ENCODE results near the gene SIDT2.

Gene SIDT2

DNA sequence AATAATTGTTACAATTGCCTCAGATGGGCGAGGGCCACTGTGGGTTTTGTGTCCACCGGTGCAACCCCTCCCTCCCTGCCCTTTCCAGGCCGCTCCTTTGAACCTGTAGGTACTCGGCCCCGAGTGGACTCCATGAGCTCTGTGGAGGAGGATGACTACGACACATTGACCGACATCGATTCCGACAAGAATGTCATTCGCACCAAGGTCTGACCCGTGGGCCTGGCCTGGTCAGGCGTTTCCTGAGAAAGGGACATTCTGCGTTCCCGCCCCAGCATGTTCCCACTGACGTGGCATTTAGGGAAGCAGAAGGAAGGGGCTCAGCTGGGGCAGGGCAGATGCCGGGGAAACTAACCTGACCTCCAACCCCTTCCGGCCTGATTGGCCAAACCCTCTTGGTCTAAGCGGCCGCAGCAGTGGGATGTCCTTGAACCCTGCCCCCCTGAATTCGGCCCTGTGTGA, 10.1 kb downstream of the SIDT2 start:
- no peak for DNase-seq (ENCODE audit: low read depth in 1 of 2, low spot score in 1 of 2)

DNA sequence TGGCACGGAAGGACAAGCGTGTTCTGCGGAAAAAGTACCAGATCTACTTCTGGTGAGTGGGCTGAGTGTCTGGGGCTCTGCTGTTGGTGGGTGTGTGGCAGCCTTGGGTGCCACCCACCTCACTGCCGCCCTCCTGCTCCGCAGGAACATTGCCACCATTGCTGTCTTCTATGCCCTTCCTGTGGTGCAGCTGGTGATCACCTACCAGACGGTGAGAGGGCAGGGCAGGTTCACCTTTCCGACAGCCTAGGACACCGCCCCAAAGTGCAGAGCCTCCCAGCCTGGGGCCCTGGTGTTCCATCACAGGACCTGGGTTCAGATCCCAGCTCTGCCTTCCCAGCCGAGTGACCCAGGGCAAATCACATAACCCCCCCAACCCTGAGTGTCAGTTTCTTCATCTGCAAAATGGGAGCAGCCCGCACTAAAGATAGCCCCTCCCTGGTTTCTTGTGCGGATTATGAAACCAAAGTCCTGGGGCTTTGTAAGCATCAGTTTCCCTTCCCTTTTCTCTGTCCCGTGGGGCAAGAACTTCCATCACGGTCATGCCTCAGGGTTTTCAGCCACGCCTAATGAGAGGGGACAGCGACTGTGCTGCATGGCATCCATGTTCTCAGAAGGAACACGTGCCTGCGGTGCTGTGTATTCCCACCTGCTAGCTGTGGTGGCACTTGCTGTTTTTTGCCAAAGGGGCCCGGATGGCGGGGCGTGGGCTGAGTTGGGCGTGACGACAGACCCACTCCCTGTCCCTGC, 10.8 kb downstream of the SIDT2 start:
- no peak for DNase-seq (ENCODE audit: low read depth in 1 of 2, low spot score in 1 of 2)

DNA sequence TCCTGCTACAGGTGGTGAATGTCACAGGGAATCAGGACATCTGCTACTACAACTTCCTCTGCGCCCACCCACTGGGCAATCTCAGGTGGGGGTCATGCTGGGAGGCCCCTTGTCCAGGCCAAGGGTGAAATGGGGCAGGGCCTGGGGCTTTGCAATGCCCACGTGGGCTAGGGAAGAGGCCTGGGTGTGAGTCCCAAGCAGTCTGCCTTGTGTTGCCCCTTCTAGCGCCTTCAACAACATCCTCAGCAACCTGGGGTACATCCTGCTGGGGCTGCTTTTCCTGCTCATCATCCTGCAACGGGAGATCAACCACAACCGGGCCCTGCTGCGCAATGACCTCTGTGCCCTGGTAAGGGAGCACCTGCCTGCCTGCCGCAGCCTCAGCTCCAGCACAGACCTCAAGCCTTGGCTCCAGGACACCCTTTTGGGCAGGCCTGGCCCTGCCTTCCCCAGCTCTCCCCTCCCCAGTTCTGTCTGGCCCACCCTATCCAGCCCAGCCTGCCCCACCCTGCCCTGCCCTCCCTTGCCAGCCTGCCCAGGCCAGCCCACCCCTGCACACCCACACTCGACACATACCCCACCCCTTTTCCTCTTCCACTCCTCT, 11.5 kb downstream of the SIDT2 start:
- no peak for DNase-seq (ENCODE audit: low read depth in 1 of 2, low spot score in 1 of 2)

DNA sequence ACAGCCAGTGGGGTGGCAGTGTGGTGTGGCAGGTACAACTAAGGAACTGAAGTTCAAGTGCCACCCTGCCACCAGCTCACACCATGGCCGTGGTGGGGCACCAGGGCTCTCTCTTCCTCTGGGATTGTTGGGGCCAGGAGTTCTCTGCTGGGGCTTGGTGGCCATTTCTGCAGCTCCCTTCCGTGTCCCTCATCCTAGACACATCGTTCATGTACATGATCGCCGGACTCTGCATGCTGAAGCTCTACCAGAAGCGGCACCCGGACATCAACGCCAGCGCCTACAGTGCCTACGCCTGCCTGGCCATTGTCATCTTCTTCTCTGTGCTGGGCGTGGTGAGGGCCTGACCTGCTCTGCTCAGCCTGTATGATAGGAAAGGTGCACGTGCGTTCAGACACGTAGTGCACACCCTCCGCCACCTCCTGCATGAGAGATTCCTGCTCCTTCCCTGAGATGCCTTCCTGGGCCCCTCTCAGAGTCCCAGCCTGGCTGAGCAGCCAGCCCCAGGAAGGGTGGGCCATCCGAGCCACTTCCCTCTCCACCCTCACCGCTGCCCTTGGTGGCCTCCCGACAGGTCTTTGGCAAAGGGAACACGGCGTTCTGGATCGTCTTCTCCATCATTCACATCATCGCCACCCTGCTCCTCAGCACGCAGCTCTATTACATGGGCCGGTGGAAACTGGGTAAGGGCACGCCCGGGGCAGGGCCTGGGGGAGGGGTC, 13.3 kb downstream of the SIDT2 start:
- DNase-seq (ENCODE audit: low read depth in 1 of 2, low spot score in 1 of 2): no peak

DNA sequence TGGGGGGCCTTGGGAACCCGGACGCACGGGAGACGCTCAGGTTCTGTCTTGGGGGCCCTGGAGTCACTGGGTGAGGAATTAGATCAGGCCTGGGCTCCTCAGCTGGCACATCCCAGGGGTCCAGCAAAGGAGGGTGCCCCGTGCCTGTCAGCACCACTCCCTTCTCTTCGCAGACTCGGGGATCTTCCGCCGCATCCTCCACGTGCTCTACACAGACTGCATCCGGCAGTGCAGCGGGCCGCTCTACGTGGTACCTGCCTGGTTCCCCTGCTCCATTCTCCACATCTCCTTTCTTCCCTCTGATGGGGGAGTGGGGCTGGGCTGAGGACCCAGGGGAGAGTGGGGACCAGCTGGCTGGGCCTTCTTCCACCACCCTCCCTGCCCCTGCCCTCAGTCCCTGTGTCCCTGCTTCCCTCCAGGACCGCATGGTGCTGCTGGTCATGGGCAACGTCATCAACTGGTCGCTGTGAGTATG, 13.9 kb downstream of the SIDT2 start:
- DNase-seq (ENCODE audit: low read depth in 1 of 2, low spot score in 1 of 2): no peak

DNA sequence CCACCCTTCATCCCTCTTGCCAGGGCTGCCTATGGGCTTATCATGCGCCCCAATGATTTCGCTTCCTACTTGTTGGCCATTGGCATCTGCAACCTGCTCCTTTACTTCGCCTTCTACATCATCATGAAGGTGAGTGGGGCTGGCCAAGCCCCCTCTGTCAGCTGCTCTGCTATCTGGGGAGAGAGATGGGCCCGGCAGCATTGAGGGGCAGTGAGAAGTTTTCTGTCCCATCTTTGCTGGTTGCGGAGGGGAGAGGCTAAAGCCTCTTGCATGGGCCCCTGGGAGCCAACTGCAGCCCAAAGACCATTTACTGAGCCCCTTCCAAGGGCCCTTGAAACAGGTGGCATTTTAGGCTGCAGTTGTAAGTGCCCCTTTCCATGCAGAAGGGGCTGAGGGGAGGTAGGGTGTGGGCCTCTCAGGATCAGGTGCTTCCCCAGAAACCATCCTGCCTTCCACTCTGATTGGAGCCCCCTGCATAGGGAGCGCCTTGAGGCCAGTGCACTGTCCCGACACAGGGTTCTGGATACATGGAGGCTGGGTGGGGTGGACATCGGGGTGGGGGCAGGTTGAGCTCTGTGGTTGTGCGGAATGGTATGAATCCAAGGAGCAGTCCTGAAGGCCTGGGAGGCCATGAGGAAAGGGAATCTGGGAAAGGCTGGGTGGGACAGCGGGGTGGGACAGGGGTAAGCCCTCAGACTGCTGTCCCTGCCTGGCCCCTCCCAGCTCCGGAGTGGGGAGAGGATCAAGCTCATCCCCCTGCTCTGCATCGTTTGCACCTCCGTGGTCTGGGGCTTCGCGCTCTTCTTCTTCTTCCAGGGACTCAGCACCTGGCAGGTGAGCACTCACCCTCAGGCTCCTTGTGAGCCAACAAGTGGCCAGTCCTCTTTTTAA, 14.8 kb downstream of the SIDT2 start:
- DNase-seq (ENCODE audit: low read depth in 1 of 2, low spot score in 1 of 2): no peak

DNA sequence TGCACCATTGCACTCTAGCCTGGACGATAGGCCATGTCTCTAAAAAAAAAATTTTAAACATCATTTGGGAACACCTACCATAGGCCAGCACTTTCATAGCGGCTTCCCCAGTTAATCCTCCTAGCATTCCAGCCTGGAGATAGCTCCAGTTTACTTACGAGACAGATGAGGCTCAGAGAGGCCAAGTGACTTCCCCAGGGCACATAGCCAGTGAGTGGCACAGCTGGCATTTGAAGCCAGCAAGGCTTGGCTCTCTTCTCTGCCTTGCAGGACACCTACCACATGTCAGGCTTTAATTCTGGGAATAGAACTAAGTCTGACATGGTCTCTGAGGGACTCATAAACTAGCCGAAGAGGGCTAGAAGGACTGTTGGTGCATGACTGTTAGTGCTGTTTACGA, 15.7 kb downstream of the SIDT2 start:
- no peak for DNase-seq (ENCODE audit: low read depth in 1 of 2, low spot score in 1 of 2)

DNA sequence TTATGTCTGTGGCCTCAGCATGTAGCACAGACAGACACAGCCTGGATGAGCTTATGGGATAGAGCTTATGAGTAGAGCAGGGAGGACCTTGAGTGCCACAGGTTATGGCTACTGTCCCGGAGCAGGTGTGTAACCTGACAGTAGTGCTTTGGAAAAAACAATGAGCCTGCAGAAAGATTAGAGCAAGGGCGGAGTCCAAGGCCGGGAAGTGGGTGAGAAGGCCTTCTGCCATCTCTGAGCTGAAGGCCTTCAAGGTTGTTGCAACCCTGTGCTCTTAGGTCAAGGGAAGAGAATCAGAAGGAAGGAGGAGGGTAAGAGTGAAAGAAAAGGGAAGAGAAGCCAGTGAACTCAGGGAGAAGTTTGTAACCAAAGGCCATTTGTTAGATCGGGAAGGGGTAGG, 16.7 kb downstream of the SIDT2 start:
- no peak for DNase-seq (ENCODE audit: low read depth in 1 of 2, low spot score in 1 of 2)

DNA sequence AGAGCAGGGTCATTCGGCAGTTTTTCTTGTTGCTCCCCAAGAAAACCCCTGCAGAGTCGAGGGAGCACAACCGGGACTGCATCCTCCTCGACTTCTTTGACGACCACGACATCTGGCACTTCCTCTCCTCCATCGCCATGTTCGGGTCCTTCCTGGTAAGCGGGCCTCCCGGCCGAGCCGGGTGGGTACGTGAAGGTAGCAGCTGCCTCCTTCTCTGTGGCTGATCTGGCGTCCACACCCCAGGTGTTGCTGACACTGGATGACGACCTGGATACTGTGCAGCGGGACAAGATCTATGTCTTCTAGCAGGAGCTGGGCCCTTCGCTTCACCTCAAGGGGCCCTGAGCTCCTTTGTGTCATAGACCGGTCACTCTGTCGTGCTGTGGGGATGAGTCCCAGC, 17.2 kb downstream of the SIDT2 start:
- DNase-seq (ENCODE audit: low read depth in 1 of 2, low spot score in 1 of 2): no peak

DNA sequence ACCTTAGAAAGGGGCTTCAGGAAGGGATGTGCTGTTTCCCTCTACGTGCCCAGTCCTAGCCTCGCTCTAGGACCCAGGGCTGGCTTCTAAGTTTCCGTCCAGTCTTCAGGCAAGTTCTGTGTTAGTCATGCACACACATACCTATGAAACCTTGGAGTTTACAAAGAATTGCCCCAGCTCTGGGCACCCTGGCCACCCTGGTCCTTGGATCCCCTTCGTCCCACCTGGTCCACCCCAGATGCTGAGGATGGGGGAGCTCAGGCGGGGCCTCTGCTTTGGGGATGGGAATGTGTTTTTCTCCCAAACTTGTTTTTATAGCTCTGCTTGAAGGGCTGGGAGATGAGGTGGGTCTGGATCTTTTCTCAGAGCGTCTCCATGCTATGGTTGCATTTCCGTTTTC, 18.5 kb downstream of the SIDT2 start:
- no peak for DNase-seq (ENCODE audit: low read depth in 1 of 2, low spot score in 1 of 2)

DNA sequence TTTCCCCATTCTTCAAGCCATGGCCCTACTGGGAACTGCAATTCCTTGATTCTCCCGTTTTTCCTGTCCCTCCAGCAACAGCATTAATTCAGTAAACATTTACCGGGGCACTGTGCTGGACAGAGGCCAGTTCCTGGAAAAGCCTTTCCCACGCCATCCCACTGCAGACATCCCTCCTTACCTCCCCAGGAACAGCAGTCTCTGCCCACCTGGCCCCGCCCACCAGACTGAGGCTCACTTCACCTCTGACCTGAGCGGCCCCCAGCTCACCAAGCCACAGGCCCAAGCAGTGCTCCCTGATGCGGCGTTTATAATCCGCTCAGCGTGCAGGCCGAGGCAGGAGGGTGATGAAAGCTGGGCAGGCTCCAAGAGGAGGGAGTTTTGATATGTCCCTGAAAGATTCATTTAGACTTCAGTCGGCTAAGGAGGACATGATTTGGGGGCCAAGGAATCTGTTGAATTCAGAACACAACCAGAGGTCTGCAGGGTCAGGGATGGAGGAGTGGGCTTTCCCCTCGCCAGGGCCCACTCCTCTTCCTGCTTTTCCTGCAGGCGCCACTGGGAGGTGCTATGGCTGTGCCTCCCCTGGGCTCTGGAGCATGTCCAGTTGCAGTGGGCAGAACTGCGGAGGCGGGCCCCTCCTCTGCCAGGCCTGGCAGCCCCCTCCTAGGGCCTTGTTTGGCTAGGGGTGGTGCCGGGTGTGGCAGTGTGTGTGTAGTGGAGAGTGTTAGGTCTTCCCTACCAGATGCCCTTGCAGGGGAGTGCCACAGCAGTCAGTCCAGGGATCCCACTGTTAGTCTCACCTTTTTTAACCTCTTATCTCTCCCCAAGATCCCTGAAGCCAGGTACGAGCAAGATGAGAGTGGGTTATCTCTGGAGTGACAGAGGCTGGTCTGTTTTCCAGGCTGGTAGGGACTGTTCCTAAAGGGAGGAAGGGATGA, 19.2 kb downstream of the SIDT2 start:
- no peak for DNase-seq (ENCODE audit: low read depth in 1 of 2, low spot score in 1 of 2)

DNA sequence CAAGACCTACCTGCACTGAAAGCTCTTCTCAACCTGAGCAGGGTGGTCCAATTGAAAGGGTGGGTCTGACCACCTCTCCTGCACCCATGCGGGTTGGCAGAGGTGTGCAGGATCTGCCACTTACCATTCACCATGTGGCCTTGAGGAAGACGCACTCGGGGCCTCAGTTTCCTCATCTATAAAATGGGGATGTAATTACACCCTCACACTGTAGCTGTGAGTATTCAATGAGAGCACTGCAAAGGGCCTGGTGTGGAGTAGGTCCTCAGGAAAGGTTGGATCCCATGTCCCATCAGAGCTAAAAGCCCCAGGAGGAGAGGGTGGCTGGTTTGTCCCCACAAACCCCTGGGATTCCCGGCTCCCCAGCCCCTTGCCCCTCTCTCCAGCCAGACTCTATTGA, 20.1 kb downstream of the SIDT2 start:
- no peak for DNase-seq (ENCODE audit: low read depth in 1 of 2, low spot score in 1 of 2)

DNA sequence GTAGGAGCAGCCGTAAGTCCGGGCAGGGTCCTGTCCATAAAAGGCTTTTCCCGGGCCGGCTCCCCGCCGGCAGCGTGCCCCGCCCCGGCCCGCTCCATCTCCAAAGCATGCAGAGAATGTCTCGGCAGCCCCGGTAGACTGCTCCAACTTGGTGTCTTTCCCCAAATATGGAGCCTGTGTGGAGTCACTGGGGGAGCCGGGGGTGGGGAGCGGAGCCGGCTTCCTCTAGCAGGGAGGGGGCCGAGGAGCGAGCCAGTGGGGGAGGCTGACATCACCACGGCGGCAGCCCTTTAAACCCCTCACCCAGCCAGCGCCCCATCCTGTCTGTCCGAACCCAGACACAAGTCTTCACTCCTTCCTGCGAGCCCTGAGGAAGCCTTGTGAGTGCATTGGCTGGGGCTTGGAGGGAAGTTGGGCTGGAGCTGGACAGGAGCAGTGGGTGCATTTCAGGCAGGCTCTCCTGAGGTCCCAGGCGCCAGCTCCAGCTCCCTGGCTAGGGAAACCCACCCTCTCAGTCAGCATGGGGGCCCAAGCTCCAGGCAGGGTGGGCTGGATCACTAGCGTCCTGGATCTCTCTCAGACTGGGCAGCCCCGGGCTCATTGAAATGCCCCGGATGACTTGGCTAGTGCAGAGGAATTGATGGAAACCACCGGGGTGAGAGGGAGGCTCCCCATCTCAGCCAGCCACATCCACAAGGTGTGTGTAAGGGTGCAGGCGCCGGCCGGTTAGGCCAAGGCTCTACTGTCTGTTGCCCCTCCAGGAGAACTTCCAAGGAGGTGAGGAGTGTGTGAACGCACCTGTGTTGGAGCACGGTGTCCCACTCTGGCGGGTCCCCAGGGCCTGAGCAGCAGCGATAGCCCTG, 20.7 kb downstream of the SIDT2 start, which contains the start of gene TAGLN:
Gene TAGLN (plus strand): TSS at position 318 of the 863 bp plus-strand sequence. CDS start 3,644 bp downstream, outside the sequence.
- no peak for DNase-seq (ENCODE audit: low read depth in 1 of 2, low spot score in 1 of 2)

DNA sequence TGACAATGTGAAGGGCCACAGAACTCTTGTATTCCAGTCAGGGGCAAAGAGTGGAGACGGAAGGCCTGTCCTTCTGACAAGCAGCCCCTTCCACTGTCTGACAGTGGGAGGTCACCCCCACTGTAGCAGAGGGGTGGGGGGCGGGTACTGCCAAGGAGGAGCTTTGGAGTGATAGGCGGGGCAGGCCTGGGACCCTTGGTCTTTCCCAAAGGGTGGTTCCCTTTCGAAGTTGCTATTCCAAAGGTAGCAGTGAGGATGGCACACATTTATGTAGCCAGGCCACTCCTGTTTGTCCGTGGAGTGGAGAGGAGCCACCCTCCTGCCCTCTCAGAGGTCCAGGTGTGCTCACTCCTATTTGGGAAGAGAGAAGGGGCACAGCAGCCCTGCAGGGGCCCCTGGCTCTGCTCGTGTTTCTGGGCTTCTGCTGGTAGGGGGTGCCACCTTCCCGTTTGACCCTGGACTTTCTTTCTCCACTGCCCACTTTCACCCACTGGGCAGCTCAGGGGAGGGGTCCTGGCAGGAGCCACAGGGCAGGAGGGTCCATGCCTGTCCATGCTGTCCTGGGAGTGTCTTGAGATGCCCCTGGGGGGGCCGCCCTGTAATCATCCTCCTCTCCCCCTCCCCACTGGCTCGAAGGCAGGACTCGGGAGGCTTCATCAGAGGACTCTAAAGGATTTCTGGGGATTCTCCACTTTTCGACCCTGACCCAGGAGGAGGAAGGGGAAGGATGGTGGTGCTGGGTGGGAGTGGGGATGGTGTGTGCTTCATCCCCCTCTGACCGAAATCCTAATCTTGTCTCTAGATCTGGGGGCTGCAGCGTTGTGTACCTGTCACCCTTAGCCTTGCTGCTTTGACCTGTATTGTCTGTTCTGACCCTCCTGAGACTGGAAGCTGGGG, 21.6 kb downstream of the SIDT2 start:
- no peak for DNase-seq (ENCODE audit: low read depth in 1 of 2, low spot score in 1 of 2)

DNA sequence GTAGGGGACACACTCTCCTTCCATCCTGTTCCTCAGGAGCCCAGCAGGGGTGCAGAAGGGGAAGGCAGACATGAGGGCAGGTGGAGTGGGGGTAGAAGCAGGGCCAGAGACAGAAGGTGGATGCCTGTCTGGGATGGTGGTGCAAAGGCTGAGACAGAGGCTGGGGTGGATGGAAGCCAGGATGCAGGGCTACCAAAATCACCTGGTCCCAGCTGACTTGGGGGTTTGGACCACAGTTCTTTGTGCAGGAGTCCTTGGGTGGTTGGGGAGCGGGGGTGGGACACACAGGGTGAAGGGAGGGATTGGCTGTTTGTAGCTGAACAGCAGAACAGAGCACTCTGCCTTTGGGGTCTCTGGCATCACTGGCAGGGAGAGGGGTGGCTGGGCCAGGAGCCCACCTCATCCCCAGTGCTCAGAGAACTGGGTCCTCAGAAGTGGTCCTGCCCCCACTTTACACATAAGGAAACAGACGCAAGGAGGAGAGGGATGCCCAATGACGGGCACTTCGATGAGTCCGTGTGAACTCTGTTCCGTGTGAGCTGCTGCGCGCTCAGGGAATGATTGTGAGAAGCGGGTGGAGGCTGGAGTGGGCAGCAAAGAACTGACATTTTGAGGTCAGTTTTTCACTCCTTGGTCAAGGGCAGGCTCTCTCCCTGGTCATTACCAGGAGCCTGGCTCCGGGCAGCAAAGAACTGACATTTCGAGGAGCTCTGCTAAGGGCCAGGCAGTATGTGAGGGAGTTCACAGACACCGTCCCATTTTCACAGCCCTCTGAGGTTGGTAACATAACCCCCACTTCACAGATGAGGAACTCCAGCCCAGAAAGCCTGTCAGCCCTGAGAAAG, 22.5 kb downstream of the SIDT2 start:
- no peak for DNase-seq (ENCODE audit: low read depth in 1 of 2, low spot score in 1 of 2)

DNA sequence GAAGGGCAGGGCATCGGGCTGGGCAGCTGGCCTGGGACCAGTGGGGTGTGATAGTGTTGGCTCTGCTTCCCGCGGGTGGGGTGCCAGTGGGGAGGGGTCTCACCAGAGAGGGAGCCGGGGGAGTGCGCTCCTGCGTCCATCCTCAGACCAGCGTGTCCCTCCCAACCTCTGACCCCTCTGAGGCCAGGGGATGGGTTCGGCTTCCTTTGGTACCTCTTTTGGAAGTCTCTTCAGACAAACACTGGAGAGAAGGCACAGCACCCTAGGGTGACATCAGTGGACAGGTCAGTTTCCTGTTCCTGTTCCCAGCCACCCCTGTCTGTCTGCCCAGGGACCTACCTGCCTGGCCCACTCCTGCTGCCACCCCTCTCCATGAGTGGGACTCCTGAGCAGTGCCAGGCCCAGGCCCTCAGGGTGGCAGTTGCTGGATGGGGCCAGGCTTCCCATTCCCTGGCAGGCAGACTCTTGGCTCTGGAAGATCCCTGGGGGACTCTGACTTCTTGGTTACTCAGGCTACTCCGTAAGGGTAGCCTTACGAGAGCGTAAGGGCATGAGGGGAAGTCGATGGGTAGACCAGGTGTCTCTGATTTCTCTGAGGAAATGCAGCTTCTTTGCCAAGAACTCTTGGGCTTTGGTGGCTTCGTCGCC, 23.2 kb downstream of the SIDT2 start:
- DNase-seq (ENCODE audit: low read depth in 1 of 2, low spot score in 1 of 2): no peak

Measured in stimulated activated CD4-positive, alpha-beta T cell treated with anti-CD3 and anti-CD28 coated beads, Interleukin-15, amount 100 ng/mL, for 1 hour (primary cell).